Measurements from ENCODE around the gene LYRM4.

DNA sequence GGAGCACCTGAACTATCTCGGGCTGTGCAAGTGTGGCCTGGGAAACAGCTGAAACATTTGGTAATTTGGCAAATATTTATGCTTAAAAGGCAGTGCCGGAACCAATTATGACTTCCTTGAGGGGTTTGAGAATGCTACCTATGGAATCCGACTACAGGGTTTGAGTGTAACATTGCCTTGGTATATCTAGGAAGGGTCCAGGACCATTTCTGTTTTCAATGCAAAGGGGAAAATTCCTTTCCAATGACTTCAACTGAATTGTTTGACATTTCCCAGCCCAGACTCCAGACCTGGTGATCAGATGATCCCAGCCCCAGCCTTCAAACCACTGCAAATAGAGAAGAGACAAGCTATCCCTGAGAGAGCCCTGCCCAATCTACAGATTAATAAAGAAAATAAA, 180.2 kb downstream of the LYRM4 start:
- TF ChIP-seq, protein P1, sequence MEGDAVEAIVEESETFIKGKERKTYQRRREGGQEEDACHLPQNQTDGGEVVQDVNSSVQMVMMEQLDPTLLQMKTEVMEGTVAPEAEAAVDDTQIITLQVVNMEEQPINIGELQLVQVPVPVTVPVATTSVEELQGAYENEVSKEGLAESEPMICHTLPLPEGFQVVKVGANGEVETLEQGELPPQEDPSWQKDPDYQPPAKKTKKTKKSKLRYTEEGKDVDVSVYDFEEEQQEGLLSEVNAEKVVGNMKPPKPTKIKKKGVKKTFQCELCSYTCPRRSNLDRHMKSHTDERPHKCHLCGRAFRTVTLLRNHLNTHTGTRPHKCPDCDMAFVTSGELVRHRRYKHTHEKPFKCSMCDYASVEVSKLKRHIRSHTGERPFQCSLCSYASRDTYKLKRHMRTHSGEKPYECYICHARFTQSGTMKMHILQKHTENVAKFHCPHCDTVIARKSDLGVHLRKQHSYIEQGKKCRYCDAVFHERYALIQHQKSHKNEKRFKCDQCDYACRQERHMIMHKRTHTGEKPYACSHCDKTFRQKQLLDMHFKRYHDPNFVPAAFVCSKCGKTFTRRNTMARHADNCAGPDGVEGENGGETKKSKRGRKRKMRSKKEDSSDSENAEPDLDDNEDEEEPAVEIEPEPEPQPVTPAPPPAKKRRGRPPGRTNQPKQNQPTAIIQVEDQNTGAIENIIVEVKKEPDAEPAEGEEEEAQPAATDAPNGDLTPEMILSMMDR (IDR thresholded peaks at IDR 0.05), result no peak
- no peak for TF ChIP-seq POLR2A (IDR thresholded peaks at IDR 0.05)
